Ovary (tissue), 3 donors: ENCODE results near the gene STK10.

ENCODE experiments used
- CTCF ChIP-seq, 3 donors: fragments of 450-650 bp in 2 of 3; fragments of 200-600 bp in 1 of 3; IDR thresholded peaks; one replicate each; pipeline versions ENCODE4 v1.5.1 to v1.8.0; 2016 to 2022; ENCODE audit warnings: antibody characterized with exemption in 3 of 3, mild to moderate bottlenecking in 1 of 3
- EP300 ChIP-seq: sonication (generic); formaldehyde crosslinking; IDR thresholded peaks from one replicate; pipeline ENCODE4 v1.6.1; 2017; ENCODE audit warnings: antibody characterized with exemption
- donor health status: DM: no; HTN: no; CAD: no.

DNA sequence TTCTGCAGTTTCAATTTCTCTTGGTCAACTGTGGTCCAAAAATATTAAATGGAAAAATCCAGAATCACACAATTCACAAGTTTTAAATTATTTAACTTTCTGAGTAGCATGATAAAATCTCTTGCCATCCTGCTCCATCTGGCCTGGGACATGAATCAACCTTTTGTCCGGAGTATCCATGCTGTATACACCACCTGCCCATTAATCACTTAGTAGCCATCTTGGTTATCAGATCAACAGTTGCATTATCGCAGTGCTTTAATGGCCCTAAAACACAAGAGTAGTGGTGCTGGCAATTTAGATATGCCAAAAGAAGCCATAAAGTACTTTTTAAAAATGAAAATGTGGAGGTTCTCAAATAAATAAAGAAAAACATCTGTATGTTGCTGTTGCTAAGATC lies 31.3 kb upstream of the STK10 start:
- TF ChIP-seq EP300 (no peak), CTCF (IDR thresholded peaks at IDR 0.05) (no peak)
